MM.1S (cell line): ENCODE measurements around the gene TTC28.

Experiments used
- DNase-seq: peaks from one replicate; pipeline ENCODE4 v3.0.0-alpha.2; 2015
- H2AFZ ChIP-seq: fragments of 300-600 bp; sonication (generic); 2 replicates; pipeline ENCODE4 v1.6.0; 2016; ENCODE audit warnings: antibody characterized with exemption, low read length
- H3F3A ChIP-seq: fragments of 300-600 bp; sonication (generic); 2 replicates; pipeline ENCODE4 v1.6.1; 2016; ENCODE audit warnings: mild to moderate bottlenecking, antibody characterized with exemption, low read length, moderate library complexity, mixed read lengths; ENCODE audit not compliant: insufficient read depth
- H3K27ac ChIP-seq: fragments of 300-600 bp; sonication (generic); 2 replicates; pipeline ENCODE4 v1.5.1; 2016; ENCODE audit warnings: mild to moderate bottlenecking, low read length
- H3K27me3 ChIP-seq: fragments of 300-600 bp; sonication (generic); replicated peaks from 2 replicates; pipeline ENCODE4 v1.6.0; 2016; ENCODE audit warnings: low read length; ENCODE audit not compliant: insufficient read depth
- H3K36me3 ChIP-seq: fragments of 300-600 bp; sonication (generic); replicated peaks from 2 replicates; pipeline ENCODE4 v1.6.1; 2016; ENCODE audit warnings: mild to moderate bottlenecking, low read length, mixed read lengths; ENCODE audit not compliant: insufficient read depth
- H3K4me1 ChIP-seq: fragments of 300-600 bp; sonication (generic); 2 replicates; pipeline ENCODE4 v1.6.1; 2016; ENCODE audit warnings: low read length, mixed read lengths
- H3K4me2 ChIP-seq: fragments of 300-600 bp; sonication (generic); 2 replicates; pipeline ENCODE4 v1.6.0; 2016; ENCODE audit warnings: low read depth, low read length
- H3K4me3 ChIP-seq: fragments of 300-600 bp; sonication (generic); 2 replicates; pipeline ENCODE4 v1.5.1; 2016; ENCODE audit warnings: low read length, mixed read lengths
- H3K79me2 ChIP-seq: fragments of 300-600 bp; sonication (generic); 2 replicates; pipeline ENCODE4 v1.6.1; 2016; ENCODE audit warnings: mixed run types, low read length, mixed read lengths
- H3K9ac ChIP-seq: fragments of 300-600 bp; sonication (generic); 2 replicates; pipeline ENCODE4 v1.6.1; 2016; ENCODE audit warnings: low read length, mixed read lengths
- H3K9me2 ChIP-seq: fragments of 300-600 bp; sonication (generic); replicated peaks from 2 replicates; pipeline ENCODE4 v1.6.1; 2016; ENCODE audit warnings: mild to moderate bottlenecking, low read length, mixed read lengths; ENCODE audit not compliant: insufficient read depth
- H3K9me3 ChIP-seq: fragments of 300-600 bp; sonication (generic); replicated peaks from 2 replicates; pipeline ENCODE4 v1.6.1; 2016; ENCODE audit warnings: mild to moderate bottlenecking, low read length, mixed read lengths; ENCODE audit not compliant: insufficient read depth
- H4K20me1 ChIP-seq: fragments of 300-600 bp; sonication (generic); 2 replicates; pipeline ENCODE4 v1.6.1; 2016; ENCODE audit warnings: mild to moderate bottlenecking, low read length, moderate library complexity, mixed read lengths; ENCODE audit not compliant: insufficient read depth
- EZH2 ChIP-seq: fragments of 300-600 bp; sonication (generic); optimal IDR thresholded peaks from 2 replicates; pipeline ENCODE3; 2017; ENCODE audit warnings: low read depth, mild to moderate bottlenecking, antibody characterized with exemption, low read length, mixed read lengths
- EZH2phosphoT487 ChIP-seq: fragments of 300-600 bp; sonication (generic); IDR thresholded peaks from 2 replicates; pipeline ENCODE4 v1.6.1; 2018; ENCODE audit warnings: antibody characterized with exemption, low read length
- TF ChIP-seq, protein P1 (sequence below): fragments of 300-600 bp; sonication (generic); IDR thresholded peaks from 2 replicates; pipeline ENCODE4 v1.5.1; 2016; ENCODE audit warnings: antibody characterized with exemption, low read length, mixed read lengths

TTC28 gene

GRCh38 chr22:28424427-28425080 lies 255.1 kb downstream of the TTC28 start:
- no peak overlapping the region for H3K27ac ChIP-seq
- H3K9me2 ChIP-seq, result no peaks in the 10 kb centered on the region
- no peaks in the 10 kb centered on the region for H3K36me3 ChIP-seq
- H4K20me1 ChIP-seq, result no peaks in the 10 kb centered on the region
- H3K4me1 ChIP-seq, result no peaks in the 10 kb centered on the region
- no peaks in the 10 kb centered on the region for H3F3A ChIP-seq
- no peak overlapping the region for H3K9ac ChIP-seq
- TF ChIP-seq EZH2phosphoT487 (no peak), EZH2 (no peak)
- TF ChIP-seq, protein P1, sequence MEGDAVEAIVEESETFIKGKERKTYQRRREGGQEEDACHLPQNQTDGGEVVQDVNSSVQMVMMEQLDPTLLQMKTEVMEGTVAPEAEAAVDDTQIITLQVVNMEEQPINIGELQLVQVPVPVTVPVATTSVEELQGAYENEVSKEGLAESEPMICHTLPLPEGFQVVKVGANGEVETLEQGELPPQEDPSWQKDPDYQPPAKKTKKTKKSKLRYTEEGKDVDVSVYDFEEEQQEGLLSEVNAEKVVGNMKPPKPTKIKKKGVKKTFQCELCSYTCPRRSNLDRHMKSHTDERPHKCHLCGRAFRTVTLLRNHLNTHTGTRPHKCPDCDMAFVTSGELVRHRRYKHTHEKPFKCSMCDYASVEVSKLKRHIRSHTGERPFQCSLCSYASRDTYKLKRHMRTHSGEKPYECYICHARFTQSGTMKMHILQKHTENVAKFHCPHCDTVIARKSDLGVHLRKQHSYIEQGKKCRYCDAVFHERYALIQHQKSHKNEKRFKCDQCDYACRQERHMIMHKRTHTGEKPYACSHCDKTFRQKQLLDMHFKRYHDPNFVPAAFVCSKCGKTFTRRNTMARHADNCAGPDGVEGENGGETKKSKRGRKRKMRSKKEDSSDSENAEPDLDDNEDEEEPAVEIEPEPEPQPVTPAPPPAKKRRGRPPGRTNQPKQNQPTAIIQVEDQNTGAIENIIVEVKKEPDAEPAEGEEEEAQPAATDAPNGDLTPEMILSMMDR, result no peak
- no peak overlapping the region for H3K4me2 ChIP-seq
- no peak overlapping the region for H2AFZ ChIP-seq
- no peak for DNase-seq
- no peaks in the 10 kb centered on the region for H3K9me3 ChIP-seq
- H3K4me3 ChIP-seq, result no peak overlapping the region
- no peaks in the 10 kb centered on the region for H3K79me2 ChIP-seq
- H3K27me3 ChIP-seq, result no peaks in the 10 kb centered on the region

DNA sequence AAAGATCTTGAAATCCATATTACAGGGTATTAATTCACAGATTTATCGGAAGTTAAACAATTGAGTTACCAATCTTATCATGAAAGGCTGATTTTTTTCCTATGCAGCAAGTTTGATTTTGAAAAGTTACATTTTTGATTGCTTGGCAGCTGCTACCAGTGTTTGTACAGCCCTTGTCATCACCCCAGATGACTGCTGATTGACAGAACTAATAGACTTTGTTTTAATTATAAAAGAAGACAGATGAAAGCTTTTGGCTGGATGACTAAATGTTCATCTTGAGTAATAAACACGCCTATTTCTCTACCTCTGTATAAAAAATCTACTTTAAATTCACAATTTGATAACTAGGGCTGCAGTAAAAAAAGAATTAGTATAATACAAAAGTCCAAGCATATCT lies 259.7 kb downstream of the TTC28 start:
- no peaks in the 10 kb centered on the region for H3F3A ChIP-seq
- DNase-seq, result no peak
- no peaks in the 10 kb centered on the region for H4K20me1 ChIP-seq
- H3K9me3 ChIP-seq, result no peaks in the 10 kb centered on the region
- no peaks in the 10 kb centered on the region for H3K36me3 ChIP-seq
- no peaks in the 10 kb centered on the region for H3K4me1 ChIP-seq
- TF ChIP-seq EZH2phosphoT487, result no peak
- TF ChIP-seq EZH2, result no peak
- TF ChIP-seq, protein P1, result no peak
- H3K27me3 ChIP-seq, result no peaks in the 10 kb centered on the region
- H3K4me3 ChIP-seq, result no peak overlapping the region
- no peak overlapping the region for H3K4me2 ChIP-seq
- no peak overlapping the region for H2AFZ ChIP-seq
- no peak overlapping the region for H3K9ac ChIP-seq
- H3K9me2 ChIP-seq, result no peaks in the 10 kb centered on the region
- H3K79me2 ChIP-seq, result no peaks in the 10 kb centered on the region
- H3K27ac ChIP-seq, result no peak overlapping the region

GRCh38 chr22:28418008-28418407 lies 261.6 kb downstream of the TTC28 start:
- no peaks in the 10 kb centered on the region for H3K36me3 ChIP-seq
- H3F3A ChIP-seq, result no peaks in the 10 kb centered on the region
- no peaks in the 10 kb centered on the region for H3K9me2 ChIP-seq
- DNase-seq, result no peak
- no peak overlapping the region for H3K4me2 ChIP-seq
- no peaks in the 10 kb centered on the region for H3K79me2 ChIP-seq
- no peaks in the 10 kb centered on the region for H3K4me1 ChIP-seq
- no peak overlapping the region for H3K9ac ChIP-seq
- H3K4me3 ChIP-seq, result no peak overlapping the region
- no peaks in the 10 kb centered on the region for H3K27me3 ChIP-seq
- TF ChIP-seq, protein P1, result no peak
- TF ChIP-seq EZH2, result no peak
- TF ChIP-seq EZH2phosphoT487, result no peak
- H3K9me3 ChIP-seq, result no peaks in the 10 kb centered on the region
- H2AFZ ChIP-seq, result no peak overlapping the region
- H4K20me1 ChIP-seq, result no peaks in the 10 kb centered on the region
- no peak overlapping the region for H3K27ac ChIP-seq
